Neural cell (in vitro differentiated cells): ENCODE measurements around the gene C11orf65.
"Not testable (repeated sequence)": the region's sequence is repeated elsewhere in the genome, so short reads cannot be mapped to it uniquely, and the experiment has no call there.

Experiments used
- EP300 ChIP-seq: fragments of 450-650 bp; conservative IDR thresholded peaks from 2 replicates; pipeline ENCODE4 v1.6.1; 2014; ENCODE audit warnings: antibody characterized with exemption, mild to moderate bottlenecking, moderate library complexity; ENCODE audit not compliant: poor library complexity, severe bottlenecking
- EZH2 ChIP-seq: fragments of 200-600, 300-800 bp; shearing (Covaris generic), sonication (generic); IDR thresholded peaks from 2 replicates; pipeline ENCODE4 v1.6.1; 2014; ENCODE audit warnings: antibody characterized with exemption, low read length, borderline replicate concordance, mild to moderate bottlenecking; ENCODE audit not compliant: insufficient read depth, poor library complexity, severe bottlenecking
- MXI1 ChIP-seq: fragments of 450-650 bp; conservative IDR thresholded peaks from 2 replicates; pipeline ENCODE4 v1.6.1; 2014; ENCODE audit warnings: antibody characterized with exemption, mild to moderate bottlenecking; ENCODE audit not compliant: poor library complexity, severe bottlenecking
- POLR2AphosphoS5 ChIP-seq: IDR thresholded peaks from 2 replicates; pipeline ENCODE4 v1.6.1; 2012
- RAD21 ChIP-seq: fragments of 450-650 bp; conservative IDR thresholded peaks from 2 replicates; pipeline ENCODE4 v1.6.1; 2014; ENCODE audit warnings: antibody characterized with exemption, mild to moderate bottlenecking, moderate library complexity
- SMC3 ChIP-seq: fragments of 450-650 bp; conservative IDR thresholded peaks from 2 replicates; pipeline ENCODE4 v1.6.1; 2014; ENCODE audit warnings: antibody characterized with exemption, mild to moderate bottlenecking, moderate library complexity; ENCODE audit not compliant: poor library complexity
- TAF1 ChIP-seq: IDR thresholded peaks from 2 replicates; pipeline ENCODE4 v1.6.1; 2012; ENCODE audit warnings: low read depth
- TF ChIP-seq, protein P1 (sequence below): fragments of 450-650 bp; IDR thresholded peaks from 2 replicates; pipeline ENCODE4 v1.5.1; 2014; ENCODE audit warnings: antibody characterized with exemption, mild to moderate bottlenecking, moderate library complexity; ENCODE audit not compliant: poor library complexity, severe bottlenecking
- TF ChIP-seq, protein P2 (sequence below): IDR thresholded peaks from 2 replicates; pipeline ENCODE4 v1.6.1; 2012; ENCODE audit warnings: borderline replicate concordance

DNA sequence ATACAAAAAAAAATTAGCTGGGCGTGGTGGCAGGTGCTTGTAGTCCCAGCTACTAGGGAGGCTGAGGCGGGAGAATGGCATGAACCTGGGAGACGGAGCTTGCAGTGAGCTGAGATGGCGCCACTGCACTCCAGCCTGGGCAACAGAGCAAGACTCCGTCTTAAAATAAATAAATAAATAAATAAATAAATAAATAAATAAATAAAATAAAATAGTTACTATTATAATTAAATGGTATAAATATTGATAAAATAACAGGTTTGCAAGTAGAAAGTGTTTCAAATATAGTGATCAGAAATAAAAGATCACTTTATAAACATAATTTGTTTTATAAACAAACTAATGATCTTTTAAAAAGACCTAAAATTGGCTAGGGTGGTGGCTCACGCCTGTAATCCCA lies 70.7 kb downstream of the C11orf65 start:
- TF ChIP-seq, protein P1, sequence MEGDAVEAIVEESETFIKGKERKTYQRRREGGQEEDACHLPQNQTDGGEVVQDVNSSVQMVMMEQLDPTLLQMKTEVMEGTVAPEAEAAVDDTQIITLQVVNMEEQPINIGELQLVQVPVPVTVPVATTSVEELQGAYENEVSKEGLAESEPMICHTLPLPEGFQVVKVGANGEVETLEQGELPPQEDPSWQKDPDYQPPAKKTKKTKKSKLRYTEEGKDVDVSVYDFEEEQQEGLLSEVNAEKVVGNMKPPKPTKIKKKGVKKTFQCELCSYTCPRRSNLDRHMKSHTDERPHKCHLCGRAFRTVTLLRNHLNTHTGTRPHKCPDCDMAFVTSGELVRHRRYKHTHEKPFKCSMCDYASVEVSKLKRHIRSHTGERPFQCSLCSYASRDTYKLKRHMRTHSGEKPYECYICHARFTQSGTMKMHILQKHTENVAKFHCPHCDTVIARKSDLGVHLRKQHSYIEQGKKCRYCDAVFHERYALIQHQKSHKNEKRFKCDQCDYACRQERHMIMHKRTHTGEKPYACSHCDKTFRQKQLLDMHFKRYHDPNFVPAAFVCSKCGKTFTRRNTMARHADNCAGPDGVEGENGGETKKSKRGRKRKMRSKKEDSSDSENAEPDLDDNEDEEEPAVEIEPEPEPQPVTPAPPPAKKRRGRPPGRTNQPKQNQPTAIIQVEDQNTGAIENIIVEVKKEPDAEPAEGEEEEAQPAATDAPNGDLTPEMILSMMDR, result not testable (repeated sequence)
- TF ChIP-seq EZH2, TAF1, POLR2AphosphoS5, RAD21, EP300, SMC3, MXI1: not testable (repeated sequence)
- TF ChIP-seq, protein P2, sequence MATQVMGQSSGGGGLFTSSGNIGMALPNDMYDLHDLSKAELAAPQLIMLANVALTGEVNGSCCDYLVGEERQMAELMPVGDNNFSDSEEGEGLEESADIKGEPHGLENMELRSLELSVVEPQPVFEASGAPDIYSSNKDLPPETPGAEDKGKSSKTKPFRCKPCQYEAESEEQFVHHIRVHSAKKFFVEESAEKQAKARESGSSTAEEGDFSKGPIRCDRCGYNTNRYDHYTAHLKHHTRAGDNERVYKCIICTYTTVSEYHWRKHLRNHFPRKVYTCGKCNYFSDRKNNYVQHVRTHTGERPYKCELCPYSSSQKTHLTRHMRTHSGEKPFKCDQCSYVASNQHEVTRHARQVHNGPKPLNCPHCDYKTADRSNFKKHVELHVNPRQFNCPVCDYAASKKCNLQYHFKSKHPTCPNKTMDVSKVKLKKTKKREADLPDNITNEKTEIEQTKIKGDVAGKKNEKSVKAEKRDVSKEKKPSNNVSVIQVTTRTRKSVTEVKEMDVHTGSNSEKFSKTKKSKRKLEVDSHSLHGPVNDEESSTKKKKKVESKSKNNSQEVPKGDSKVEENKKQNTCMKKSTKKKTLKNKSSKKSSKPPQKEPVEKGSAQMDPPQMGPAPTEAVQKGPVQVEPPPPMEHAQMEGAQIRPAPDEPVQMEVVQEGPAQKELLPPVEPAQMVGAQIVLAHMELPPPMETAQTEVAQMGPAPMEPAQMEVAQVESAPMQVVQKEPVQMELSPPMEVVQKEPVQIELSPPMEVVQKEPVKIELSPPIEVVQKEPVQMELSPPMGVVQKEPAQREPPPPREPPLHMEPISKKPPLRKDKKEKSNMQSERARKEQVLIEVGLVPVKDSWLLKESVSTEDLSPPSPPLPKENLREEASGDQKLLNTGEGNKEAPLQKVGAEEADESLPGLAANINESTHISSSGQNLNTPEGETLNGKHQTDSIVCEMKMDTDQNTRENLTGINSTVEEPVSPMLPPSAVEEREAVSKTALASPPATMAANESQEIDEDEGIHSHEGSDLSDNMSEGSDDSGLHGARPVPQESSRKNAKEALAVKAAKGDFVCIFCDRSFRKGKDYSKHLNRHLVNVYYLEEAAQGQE, result not testable (repeated sequence)
